Heart right ventricle (tissue), 16 donors: ENCODE measurements around the gene SPP1. TPM values are rescaled to one million over a fixed set of nuclear protein-coding genes. Genes with fewer than 3 reads are reported as not detected.
"Not testable (repeated sequence)": the region's sequence is repeated elsewhere in the genome, so short reads cannot be mapped to it uniquely, and the experiment has no call there.

Experiments
- ATAC-seq, 8 donors: fragments of 200-7000 bp; cut with Tn5 transposase; one replicate each; pipeline ENCODE4 v1.9.1; 2020; ENCODE audit warnings: mild to moderate bottlenecking in 8 of 8, moderate library complexity in 8 of 8, moderate number of reproducible peaks in 1 of 8
- DNase-seq, 2 donors: peaks; one replicate each; pipeline ENCODE4 v3.0.0-alpha.2; 2020
- H3K27ac ChIP-seq, 10 donors: fragments of 200-600 bp; sonication (generic) in 2 of 10; one replicate each; pipeline versions ENCODE4 v1.5.0 to v1.8.0; 2020 to 2022; ENCODE audit warnings: mild to moderate bottlenecking in 3 of 10
- H3K27me3 ChIP-seq, 7 donors: fragments of 200-600 bp; one replicate each; pipeline ENCODE4 v1.8.0; 2021 to 2022; ENCODE audit warnings: mild to moderate bottlenecking in 2 of 7
- H3K36me3 ChIP-seq, 9 donors: fragments of 200-600 bp; sonication (generic) in 1 of 9; one replicate each; pipeline versions ENCODE4 v1.5.0 to v1.8.0; 2020 to 2022; ENCODE audit warnings: mild to moderate bottlenecking in 2 of 9
- H3K4me1 ChIP-seq, 9 donors: fragments of 200-600 bp; sonication (generic) in 1 of 9; one replicate each; pipeline versions ENCODE4 v1.5.0 to v1.8.0; 2020 to 2022; ENCODE audit warnings: mild to moderate bottlenecking in 4 of 9
- H3K4me3 ChIP-seq, 10 donors: fragments of 200-600 bp; sonication (generic) in 2 of 10; one replicate each; pipeline versions ENCODE4 v1.5.0 to v1.8.0; 2020 to 2022; ENCODE audit warnings: mild to moderate bottlenecking in 7 of 10, moderate library complexity in 2 of 10
- H3K9me3 ChIP-seq, 11 donors: fragments of 200-600 bp in 10 of 11; sonication (generic) in 2 of 11; one replicate each; pipeline versions ENCODE4 v1.5.0 to v1.8.0; 2013 to 2022; ENCODE audit warnings: mild to moderate bottlenecking in 2 of 11, control low read depth in 1 of 11, moderate library complexity in 1 of 11
- WGBS, 2 donors: extraction: QIAGEN DNeasy Blood & Tissue Kit; methylation state at CpG; one replicate each; pipeline ENCODE4 v1.1.7; 2013; ENCODE audit warnings: inconsistent platforms in 1 of 2; 5-methylcytosine and 5-hydroxymethylcytosine counted together
- intact Hi-C, 10 donors: fragments of 100-400 bp; cut with DNase I; formaldehyde crosslinking; loops; one replicate each; pipeline versions ENCODE4 v1.11.1 to v1.14.2; 2022
- polyA plus RNA-seq, 2 donors: library from polyadenylated mRNA; stranded (reverse); fragments of 200-250 nt; gene quantifications; one replicate each; pipeline ENCODE4 v1.2.3, GENCODE V29; 2013
- total RNA-seq, 10 donors: library from RNA; stranded (reverse); fragmentation: NEBNext Ultra II Directional in 3 of 10; extraction: Animal tissue kit (Norgen Biotek cat#: 25700) in 3 of 10; gene quantifications; one replicate each; pipeline versions ENCODE4 v1.2.1 to v1.2.4, GENCODE V29; 2021 to 2023
- TF ChIP-seq, protein P1 (sequence below), 9 donors: fragments of 200-600 bp; sonication (generic) in 2 of 9; IDR thresholded peaks; one replicate each; pipeline versions ENCODE4 v1.5.0 to v1.8.0; 2021 to 2022; ENCODE audit warnings: antibody characterized with exemption in 9 of 9, mild to moderate bottlenecking in 5 of 9, moderate library complexity in 1 of 9
- donor health status: Arrhythmogenic right ventricular cardiomyopathy.
- donor health status: ischemic (EF 13 %, LVEDD 7.1; RV severe dilation, severe dysfunction).
- donor health status: healthy with polysubstance abuse.
- donor health status: DM: no; HTN: yes; CAD: no.
- donor health status: DM: no; HTN: no; CAD: no.
- donor health status: ischemic (EF 25% LVEDD 6.9; RV normal size, moderate dysfunction).
- donor health status: ischemic (EF 25% LVEDD 5.7; RV mildly dilated, moderate dysfunction).
- donor health status: healthy.
- donor health status: DM: yes; HTN: yes; CAD: no.
- donor health status: Ischemic cardiomyopathy.
- donor health status: ischemic (EF 35%, LVEDD 5.7; RV mildly dilated, moderate dysfunction).
- donor health status: nonischemic (EF 11% LVEDD 7.7; RV severe dilation, severe dysfunction).
- donor health status: DM: yes; HTN: yes; CAD: no.
- donor health status: PGD.
- donor health status: ischemic (EF 29% LVEDD 5.4; RV normal size, mild dysfunction).
- donor health status: nonischemic (EF 23%, LVEDD 6.1; RV moderate dilation, normal function).

The SPP1 gene
- total and polyA plus RNA-seq, 12 donors: 1.2 to 246 (median 7.0) TPM

DNA sequence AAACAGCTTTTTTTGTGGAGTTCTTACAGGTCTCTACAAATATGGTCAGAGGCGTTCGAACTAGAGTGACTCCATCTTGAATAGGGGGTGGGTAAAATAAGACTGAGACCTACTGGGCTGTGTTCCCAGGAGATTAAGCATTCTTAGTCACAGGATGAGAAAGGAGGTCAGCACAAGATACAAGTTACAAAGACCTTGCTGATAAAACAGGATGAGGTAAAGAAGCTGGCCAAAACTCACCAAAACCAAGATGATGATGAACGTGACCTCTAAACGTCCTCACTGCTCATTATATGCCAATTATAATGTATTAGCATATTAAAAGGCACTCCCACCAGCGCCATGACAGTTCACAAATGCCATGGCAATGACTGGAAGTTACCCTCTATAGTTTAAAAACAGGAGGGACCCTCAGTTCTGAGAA is 42.8 kb upstream of the SPP1 start:
- no peak for ATAC-seq
- DNase-seq: no peak
- TF ChIP-seq, protein P1, sequence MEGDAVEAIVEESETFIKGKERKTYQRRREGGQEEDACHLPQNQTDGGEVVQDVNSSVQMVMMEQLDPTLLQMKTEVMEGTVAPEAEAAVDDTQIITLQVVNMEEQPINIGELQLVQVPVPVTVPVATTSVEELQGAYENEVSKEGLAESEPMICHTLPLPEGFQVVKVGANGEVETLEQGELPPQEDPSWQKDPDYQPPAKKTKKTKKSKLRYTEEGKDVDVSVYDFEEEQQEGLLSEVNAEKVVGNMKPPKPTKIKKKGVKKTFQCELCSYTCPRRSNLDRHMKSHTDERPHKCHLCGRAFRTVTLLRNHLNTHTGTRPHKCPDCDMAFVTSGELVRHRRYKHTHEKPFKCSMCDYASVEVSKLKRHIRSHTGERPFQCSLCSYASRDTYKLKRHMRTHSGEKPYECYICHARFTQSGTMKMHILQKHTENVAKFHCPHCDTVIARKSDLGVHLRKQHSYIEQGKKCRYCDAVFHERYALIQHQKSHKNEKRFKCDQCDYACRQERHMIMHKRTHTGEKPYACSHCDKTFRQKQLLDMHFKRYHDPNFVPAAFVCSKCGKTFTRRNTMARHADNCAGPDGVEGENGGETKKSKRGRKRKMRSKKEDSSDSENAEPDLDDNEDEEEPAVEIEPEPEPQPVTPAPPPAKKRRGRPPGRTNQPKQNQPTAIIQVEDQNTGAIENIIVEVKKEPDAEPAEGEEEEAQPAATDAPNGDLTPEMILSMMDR (IDR thresholded peaks at IDR 0.05): no peak

DNA sequence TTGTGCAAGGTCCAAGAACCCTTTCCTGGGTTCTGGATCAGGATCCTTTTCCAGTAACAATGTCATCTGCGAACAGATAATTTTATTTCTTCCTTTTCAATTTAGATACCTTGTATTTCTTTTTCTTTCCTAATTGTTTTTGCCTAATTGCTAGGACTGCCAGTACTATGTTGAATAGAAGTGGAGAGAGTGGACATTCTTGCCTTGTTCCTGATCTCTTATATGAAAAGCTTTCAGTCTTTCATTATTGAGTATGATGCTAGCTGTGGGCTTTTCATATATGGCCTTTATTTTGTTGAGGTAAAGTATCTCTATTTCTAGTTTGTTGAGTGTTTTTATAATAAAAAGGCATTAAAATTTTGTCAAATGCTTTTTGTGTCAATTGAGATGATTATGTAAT is 42.2 kb upstream of the SPP1 start:
- intact Hi-C loops: loop anchor here in 1 of 10 donors (10.0 kb wide), 1 partner anchor 49 kb away; no protein-coding TSS in a partner anchor
- no peak for DNase-seq

More for the DNA sequence above, 42.8 kb upstream of the SPP1 start:
- no peak overlapping the region for H3K27ac ChIP-seq
- no peaks in the 10 kb centered on the region for H3K4me1 ChIP-seq
- no peaks in the 10 kb centered on the region for H3K36me3 ChIP-seq
- H3K9me3 ChIP-seq: peaks cover 0 to 27% (median 8%) of the 10 kb centered on the region in 11 donors
- 69 to 71% methylated on average over 5 of the region's 5 CpGs for WGBS, 2 donors
- intact Hi-C loops: loop anchor here in 1 of 10 donors (10.0 kb wide), 1 partner anchor 48 kb away; no protein-coding TSS in a partner anchor
- H3K4me3 ChIP-seq: no peak overlapping the region
- H3K27me3 ChIP-seq: no peaks in the 10 kb centered on the region

DNA sequence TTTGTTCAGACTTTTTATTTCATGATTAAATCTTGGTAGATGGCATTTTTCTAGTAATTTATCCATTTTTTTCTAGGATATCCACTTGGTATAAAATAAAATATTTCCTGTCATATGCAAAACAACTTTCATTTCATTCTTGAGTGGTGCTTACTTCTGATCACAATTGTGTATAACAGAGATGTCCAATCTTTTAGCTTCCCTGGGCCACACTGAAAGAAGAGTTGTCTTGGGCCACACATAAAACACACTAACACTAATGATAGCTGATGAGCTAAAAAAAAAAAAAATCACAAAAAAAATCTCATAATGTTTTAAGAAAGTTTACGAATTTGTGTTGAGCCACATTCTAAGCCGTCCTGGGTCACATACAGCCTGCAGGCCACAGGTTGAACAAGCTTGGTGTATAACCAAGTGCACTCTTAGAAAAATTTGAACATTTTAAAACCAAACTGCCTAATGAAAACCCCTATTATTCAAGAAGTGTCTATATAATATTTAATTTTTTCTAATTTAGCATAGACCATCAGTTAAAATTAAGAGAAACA is 41.3 kb upstream of the SPP1 start:
- Histone ChIP-seq H3K36me3 (no peaks in the 10 kb centered on the region), H3K27ac (no peak overlapping the region)

More for the DNA sequence above, 42.2 kb upstream of the SPP1 start:
- no peak for ATAC-seq
- 78 to 84% methylated on average over 1 of the region's 1 CpG for WGBS, 2 donors
- TF ChIP-seq, protein P1 (IDR thresholded peaks at IDR 0.05): no peak
- Histone ChIP-seq H3K9me3 (peaks cover 0 to 27% (median 8%) of the 10 kb centered on the region in 11 donors), H3K27me3 (no peaks in the 10 kb centered on the region), H3K4me3 (no peak overlapping the region), H3K4me1 (no peaks in the 10 kb centered on the region), H3K36me3 (no peaks in the 10 kb centered on the region), H3K27ac (no peak overlapping the region)

DNA sequence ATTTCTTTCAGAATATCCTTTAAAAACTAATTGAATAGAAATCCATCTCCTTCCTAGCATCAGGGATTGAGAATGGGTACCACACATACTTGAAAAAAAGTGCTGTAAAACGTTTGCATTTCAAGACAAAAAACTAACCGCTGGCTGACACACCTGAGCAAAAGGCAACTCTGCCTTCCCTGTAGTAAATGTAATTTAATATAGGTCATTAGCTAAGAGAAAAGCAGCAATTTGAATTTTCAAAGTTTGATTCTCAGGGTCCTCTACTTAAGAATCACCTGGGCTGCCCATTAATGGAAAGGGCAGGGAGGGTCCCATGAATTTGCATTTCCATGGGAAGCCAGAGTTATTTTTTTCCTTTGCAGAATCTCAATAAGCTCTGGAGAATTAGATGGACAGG is 40.5 kb upstream of the SPP1 start:
- TF ChIP-seq, protein P1 (IDR thresholded peaks at IDR 0.05): no peak
- WGBS, 2 donors: 32 to 47% methylated on average over 2 of the region's 2 CpGs
- intact Hi-C loops: loop anchor here in 1 of 10 donors (10.0 kb wide), 1 partner anchor 50 kb away; no protein-coding TSS in a partner anchor

More for the DNA sequence above, 41.3 kb upstream of the SPP1 start:
- Histone ChIP-seq H3K4me1 (no peaks in the 10 kb centered on the region), H3K9me3 (peaks cover 0 to 27% (median 8%) of the 10 kb centered on the region in 11 donors), H3K4me3 (no peak overlapping the region), H3K27me3 (no peaks in the 10 kb centered on the region)
- ATAC-seq (no peak), DNase-seq (no peak)
- intact Hi-C loops: loop anchor here in 1 of 10 donors (10.0 kb wide), 1 partner anchor 49 kb away; no protein-coding TSS in a partner anchor
- 94% methylated on average over 2 of the region's 2 CpGs for WGBS, 2 donors
- TF ChIP-seq, protein P1 (IDR thresholded peaks at IDR 0.05): no peak

DNA sequence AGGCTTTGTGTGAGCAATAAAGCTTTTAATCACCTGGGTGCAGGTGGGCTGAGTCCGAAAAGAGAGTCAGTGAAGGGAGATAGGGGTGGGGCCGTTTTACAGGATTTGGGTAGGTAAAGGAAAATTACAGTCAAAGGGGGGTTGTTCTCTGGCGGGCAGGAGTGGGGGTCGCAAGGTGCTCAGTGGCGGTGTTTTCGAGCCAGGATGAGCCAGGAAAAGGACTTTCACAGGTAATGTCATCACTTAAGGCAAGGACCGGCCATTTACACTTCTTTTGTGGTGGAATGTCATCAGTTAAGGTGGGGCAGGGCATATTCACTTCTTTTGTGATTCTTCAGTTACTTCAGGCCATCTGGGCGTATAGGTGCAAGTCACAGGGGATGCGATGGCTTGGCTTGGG is 39.6 kb upstream of the SPP1 start:
- intact Hi-C loops: loop anchor here in 1 of 10 donors (10.0 kb wide), 1 partner anchor 51 kb away; no protein-coding TSS in a partner anchor
- ATAC-seq: not testable (repeated sequence)
- WGBS, 2 donors: 69 to 77% methylated on average over 6 of the region's 9 CpGs

More for the DNA sequence above, 40.5 kb upstream of the SPP1 start:
- peaks cover 0 to 25% (median 8%) of the 10 kb centered on the region in 11 donors for H3K9me3 ChIP-seq
- no peaks in the 10 kb centered on the region for H3K36me3 ChIP-seq
- no peaks in the 10 kb centered on the region for H3K27me3 ChIP-seq
- H3K4me1 ChIP-seq: no peaks in the 10 kb centered on the region
- ATAC-seq (no peak), DNase-seq (no peak)
- no peak overlapping the region for H3K27ac ChIP-seq
- no peak overlapping the region for H3K4me3 ChIP-seq

More for the DNA sequence above, 39.6 kb upstream of the SPP1 start:
- H3K36me3 ChIP-seq, H3K4me3 ChIP-seq, H3K4me1 ChIP-seq, DNase-seq, H3K27ac ChIP-seq, H3K27me3 ChIP-seq: not testable (repeated sequence)
- H3K9me3 ChIP-seq: peaks cover 0 to 17% (median 8%) of the 10 kb centered on the region in 11 donors
